ENCODE results near the gene DPY19L2. TPM values are rescaled to one million over a fixed set of nuclear protein-coding genes. Genes with fewer than 3 reads are reported as not detected.

DPY19L2 gene
- total RNA-seq = 10 to 100 TPM; 13.8 to 43.5 (median 33.0) TPM

- TF ChIP-seq CTCF (IDR thresholded peaks at IDR 0.05; ENCODE audit: low read depth) = no peak
Measured at GRCh38 chr12:63668028-63668799, at the start of gene DPY19L2. TSS of gene DPY19L2 (minus strand) at chr12:63668493. CDS start at chr12:63668393, 100 bp downstream.

GRCh38 chr12:63706336-63706735, 38.0 kb upstream of the DPY19L2 start:
- TF ChIP-seq CTCF (IDR thresholded peaks at IDR 0.05; ENCODE audit: low read depth) = no peak

- no peak for TF ChIP-seq CTCF (IDR thresholded peaks at IDR 0.05; ENCODE audit: low read depth)
Measured at GRCh38 chr12:63525831-63526230, 142.5 kb downstream of the DPY19L2 start.

- no peak for TF ChIP-seq CTCF (IDR thresholded peaks at IDR 0.05; ENCODE audit: low read depth)
Measured at GRCh38 chr12:63521706-63522105, 146.6 kb downstream of the DPY19L2 start.

Other genes with a start within 250 kb of the DPY19L2 start
- 10 to 100 TPM; 15.0 to 19.4 (median 16.2) TPM for gene RXYLT1, start 111.4 kb upstream of the DPY19L2 start, total RNA-seq
- gene SRGAP1, start 176.2 kb upstream of the DPY19L2 start, total RNA-seq = 10 to 100 TPM in 3 of 4 donors, 1 to 10 TPM in 1; 10.0 to 27.2 (median 23.8) TPM